HepG2 (cell line): Measurements from ENCODE around the gene ZNF800. TPM values are rescaled to one million over a fixed set of nuclear protein-coding genes. Genes with fewer than 3 reads are reported as not detected.

Experiments
- ATAD3A ChIP-seq: sonication (generic); formaldehyde crosslinking; IDR thresholded peaks from 2 replicates; pipeline ENCODE4 v1.4.0; 2020; ENCODE audit warnings: missing genetic modification reagents
- BCLAF1 ChIP-seq: fragments of 450-650 bp; IDR thresholded peaks from 2 replicates; pipeline ENCODE4 v1.6.1; 2017; ENCODE audit warnings: mild to moderate bottlenecking
- CEBPG ChIP-seq: IDR thresholded peaks from 2 replicates; pipeline ENCODE4 v1.6.1; 2016
- KMT2B ChIP-seq: IDR thresholded peaks from 2 replicates; pipeline ENCODE4 v1.6.1; 2016; ENCODE audit warnings: missing genetic modification reagents, missing compliant biosample characterization
- NFKB2 ChIP-seq: sonication (generic); formaldehyde crosslinking; IDR thresholded peaks from 2 replicates; pipeline ENCODE4 v1.4.0; 2020; ENCODE audit warnings: missing genetic modification reagents, borderline replicate concordance
- PHF8 ChIP-seq: sonication (generic); formaldehyde crosslinking; IDR thresholded peaks from 2 replicates; pipeline ENCODE4 v1.5.0; 2020; ENCODE audit warnings: missing genetic modification reagents
- REXO4 ChIP-seq: sonication (generic); formaldehyde crosslinking; IDR thresholded peaks from 2 replicates; pipeline ENCODE4 v1.8.0; 2022; ENCODE audit warnings: missing genetic modification reagents, mild to moderate bottlenecking, borderline replicate concordance
- SNRNP70 ChIP-seq: fragments of 200-400 bp; formaldehyde crosslinking; IDR thresholded peaks from 2 replicates; pipeline ENCODE4 v1.6.1; 2017; ENCODE audit warnings: mild to moderate bottlenecking, low read depth, low read length, moderate library complexity
- WIZ ChIP-seq: sonication (generic); formaldehyde crosslinking; IDR thresholded peaks from 2 replicates; pipeline ENCODE4 v1.5.1; 2020; ENCODE audit warnings: mild to moderate bottlenecking, missing genetic modification reagents
- ZNF3 ChIP-seq: IDR thresholded peaks from 2 replicates; pipeline ENCODE4 v1.7.0; 2017; ENCODE audit warnings: inconsistent platforms
- ZNF326 ChIP-seq: sonication (generic); formaldehyde crosslinking; IDR thresholded peaks from 2 replicates; pipeline ENCODE4 v1.4.0; 2020; ENCODE audit warnings: missing genetic modification reagents, borderline replicate concordance
- ZNF615 ChIP-seq: sonication (generic); formaldehyde crosslinking; IDR thresholded peaks from 2 replicates; pipeline ENCODE4 v1.5.0; 2020; ENCODE audit warnings: mild to moderate bottlenecking, missing genetic modification reagents, borderline replicate concordance
- ZNF703 ChIP-seq: sonication (generic); formaldehyde crosslinking; IDR thresholded peaks from 2 replicates; pipeline ENCODE4 v1.5.1; 2020; ENCODE audit warnings: missing genetic modification reagents, mild to moderate bottlenecking, moderate library complexity, borderline replicate concordance
- ZNF749 ChIP-seq: sonication (generic); formaldehyde crosslinking; IDR thresholded peaks from 2 replicates; pipeline ENCODE4 v1.8.0; 2022; ENCODE audit warnings: mild to moderate bottlenecking, missing genetic modification reagents, moderate library complexity, borderline replicate concordance
- ZSCAN9 ChIP-seq: IDR thresholded peaks from 2 replicates; pipeline ENCODE4 v1.6.1; 2016; ENCODE audit warnings: borderline replicate concordance
- polyA plus RNA-seq, 8 experiments: library from polyadenylated mRNA; depleted of rRNA in 3 of 8; stranded (reverse) in 7 of 8; unstranded in 1 of 8; fragments of >200 nt; fragmentation: Illumina TruSeq in 4 of 8; extraction: Trizol in 4 of 8; gene quantifications; 2 replicates each; pipeline versions ENCODE4 v1.2.1 to v1.2.3, GENCODE V29; 2011 to 2016; ENCODE audit warnings: low read depth in 4 of 8, missing spikeins in 1 of 8, mixed read lengths in 1 of 8; ENCODE audit not compliant: insufficient read depth in 1 of 8
- total RNA-seq, 5 experiments: library from RNA; depleted of rRNA; stranded (reverse); fragments of >200 nt; fragmentation: Illumina TruSeq; extraction: Trizol; gene quantifications; 2 replicates each; pipeline ENCODE4 v1.2.3, GENCODE V29; 2016; ENCODE audit warnings: low read depth in 1 of 5
- TF ChIP-seq, protein P1 (sequence below): sonication (generic); formaldehyde crosslinking; IDR thresholded peaks from 2 replicates; pipeline ENCODE4 v1.4.0; 2020; ENCODE audit warnings: mild to moderate bottlenecking, missing genetic modification reagents, borderline replicate concordance
- TF ChIP-seq, protein P2 (sequence below): sonication (generic); formaldehyde crosslinking; IDR thresholded peaks from 2 replicates; pipeline ENCODE4 v1.4.0; 2020; ENCODE audit warnings: missing genetic modification reagents, borderline replicate concordance
- TF ChIP-seq, protein P3 (sequence below): fragments of 450-650 bp; IDR thresholded peaks from 2 replicates; pipeline ENCODE4 v1.6.1; 2016

The ZNF800 gene
- total and polyA plus RNA-seq, 2 of the 13 experiments (the other 11 are each of a cell fraction or from before 2014, with no cell fraction given) = 7.1 to 12.7 TPM

GRCh38 chr7:127392566-127393367, at the start of gene ZNF800 (continued):
- TF ChIP-seq, protein P1, sequence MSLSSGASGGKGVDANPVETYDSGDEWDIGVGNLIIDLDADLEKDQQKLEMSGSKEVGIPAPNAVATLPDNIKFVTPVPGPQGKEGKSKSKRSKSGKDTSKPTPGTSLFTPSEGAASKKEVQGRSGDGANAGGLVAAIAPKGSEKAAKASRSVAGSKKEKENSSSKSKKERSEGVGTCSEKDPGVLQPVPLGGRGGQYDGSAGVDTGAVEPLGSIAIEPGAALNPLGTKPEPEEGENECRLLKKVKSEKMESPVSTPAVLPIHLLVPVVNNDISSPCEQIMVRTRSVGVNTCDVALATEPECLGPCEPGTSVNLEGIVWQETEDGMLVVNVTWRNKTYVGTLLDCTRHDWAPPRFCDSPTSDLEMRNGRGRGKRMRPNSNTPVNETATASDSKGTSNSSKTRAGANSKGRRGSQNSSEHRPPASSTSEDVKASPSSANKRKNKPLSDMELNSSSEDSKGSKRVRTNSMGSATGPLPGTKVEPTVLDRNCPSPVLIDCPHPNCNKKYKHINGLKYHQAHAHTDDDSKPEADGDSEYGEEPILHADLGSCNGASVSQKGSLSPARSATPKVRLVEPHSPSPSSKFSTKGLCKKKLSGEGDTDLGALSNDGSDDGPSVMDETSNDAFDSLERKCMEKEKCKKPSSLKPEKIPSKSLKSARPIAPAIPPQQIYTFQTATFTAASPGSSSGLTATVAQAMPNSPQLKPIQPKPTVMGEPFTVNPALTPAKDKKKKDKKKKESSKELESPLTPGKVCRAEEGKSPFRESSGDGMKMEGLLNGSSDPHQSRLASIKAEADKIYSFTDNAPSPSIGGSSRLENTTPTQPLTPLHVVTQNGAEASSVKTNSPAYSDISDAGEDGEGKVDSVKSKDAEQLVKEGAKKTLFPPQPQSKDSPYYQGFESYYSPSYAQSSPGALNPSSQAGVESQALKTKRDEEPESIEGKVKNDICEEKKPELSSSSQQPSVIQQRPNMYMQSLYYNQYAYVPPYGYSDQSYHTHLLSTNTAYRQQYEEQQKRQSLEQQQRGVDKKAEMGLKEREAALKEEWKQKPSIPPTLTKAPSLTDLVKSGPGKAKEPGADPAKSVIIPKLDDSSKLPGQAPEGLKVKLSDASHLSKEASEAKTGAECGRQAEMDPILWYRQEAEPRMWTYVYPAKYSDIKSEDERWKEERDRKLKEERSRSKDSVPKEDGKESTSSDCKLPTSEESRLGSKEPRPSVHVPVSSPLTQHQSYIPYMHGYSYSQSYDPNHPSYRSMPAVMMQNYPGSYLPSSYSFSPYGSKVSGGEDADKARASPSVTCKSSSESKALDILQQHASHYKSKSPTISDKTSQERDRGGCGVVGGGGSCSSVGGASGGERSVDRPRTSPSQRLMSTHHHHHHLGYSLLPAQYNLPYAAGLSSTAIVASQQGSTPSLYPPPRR (CRISPR knock-in tag) = no peak
- TF ChIP-seq SNRNP70 = no peak
- peak; percentile 78 for TF ChIP-seq ZSCAN9
- no peak for TF ChIP-seq ATAD3A (CRISPR knock-in tag)
- peak; percentile 87 for TF ChIP-seq KMT2B (CRISPR knock-in tag)
- no peak for TF ChIP-seq ZNF3 (CRISPR knock-in tag)
- TF ChIP-seq ZNF615 (CRISPR knock-in tag) = no peak
- peak; percentile 30; the same call in 1 of the 2 replicates for TF ChIP-seq NFKB2 (CRISPR knock-in tag)
- TF ChIP-seq, protein P2, sequence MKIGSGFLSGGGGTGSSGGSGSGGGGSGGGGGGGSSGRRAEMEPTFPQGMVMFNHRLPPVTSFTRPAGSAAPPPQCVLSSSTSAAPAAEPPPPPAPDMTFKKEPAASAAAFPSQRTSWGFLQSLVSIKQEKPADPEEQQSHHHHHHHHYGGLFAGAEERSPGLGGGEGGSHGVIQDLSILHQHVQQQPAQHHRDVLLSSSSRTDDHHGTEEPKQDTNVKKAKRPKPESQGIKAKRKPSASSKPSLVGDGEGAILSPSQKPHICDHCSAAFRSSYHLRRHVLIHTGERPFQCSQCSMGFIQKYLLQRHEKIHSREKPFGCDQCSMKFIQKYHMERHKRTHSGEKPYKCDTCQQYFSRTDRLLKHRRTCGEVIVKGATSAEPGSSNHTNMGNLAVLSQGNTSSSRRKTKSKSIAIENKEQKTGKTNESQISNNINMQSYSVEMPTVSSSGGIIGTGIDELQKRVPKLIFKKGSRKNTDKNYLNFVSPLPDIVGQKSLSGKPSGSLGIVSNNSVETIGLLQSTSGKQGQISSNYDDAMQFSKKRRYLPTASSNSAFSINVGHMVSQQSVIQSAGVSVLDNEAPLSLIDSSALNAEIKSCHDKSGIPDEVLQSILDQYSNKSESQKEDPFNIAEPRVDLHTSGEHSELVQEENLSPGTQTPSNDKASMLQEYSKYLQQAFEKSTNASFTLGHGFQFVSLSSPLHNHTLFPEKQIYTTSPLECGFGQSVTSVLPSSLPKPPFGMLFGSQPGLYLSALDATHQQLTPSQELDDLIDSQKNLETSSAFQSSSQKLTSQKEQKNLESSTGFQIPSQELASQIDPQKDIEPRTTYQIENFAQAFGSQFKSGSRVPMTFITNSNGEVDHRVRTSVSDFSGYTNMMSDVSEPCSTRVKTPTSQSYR (CRISPR knock-in tag) = no peak
- TF ChIP-seq, protein P3, sequence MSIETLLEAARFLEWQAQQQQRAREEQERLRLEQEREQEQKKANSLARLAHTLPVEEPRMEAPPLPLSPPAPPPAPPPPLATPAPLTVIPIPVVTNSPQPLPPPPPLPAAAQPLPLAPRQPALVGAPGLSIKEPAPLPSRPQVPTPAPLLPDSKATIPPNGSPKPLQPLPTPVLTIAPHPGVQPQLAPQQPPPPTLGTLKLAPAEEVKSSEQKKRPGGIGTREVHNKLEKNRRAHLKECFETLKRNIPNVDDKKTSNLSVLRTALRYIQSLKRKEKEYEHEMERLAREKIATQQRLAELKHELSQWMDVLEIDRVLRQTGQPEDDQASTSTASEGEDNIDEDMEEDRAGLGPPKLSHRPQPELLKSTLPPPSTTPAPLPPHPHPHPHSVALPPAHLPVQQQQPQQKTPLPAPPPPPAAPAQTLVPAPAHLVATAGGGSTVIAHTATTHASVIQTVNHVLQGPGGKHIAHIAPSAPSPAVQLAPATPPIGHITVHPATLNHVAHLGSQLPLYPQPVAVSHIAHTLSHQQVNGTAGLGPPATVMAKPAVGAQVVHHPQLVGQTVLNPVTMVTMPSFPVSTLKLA = no peak
- TF ChIP-seq ZNF326 (CRISPR knock-in tag) = no peak
- no peak for TF ChIP-seq ZNF703 (CRISPR knock-in tag)
- no peak for TF ChIP-seq CEBPG (CRISPR knock-in tag)
- no peak for TF ChIP-seq BCLAF1
- peak; percentile 85 for TF ChIP-seq PHF8
- no peak for TF ChIP-seq ZNF749 (CRISPR knock-in tag)
- no peak for TF ChIP-seq WIZ (CRISPR knock-in tag)
- no peak for TF ChIP-seq REXO4
